HEK293T (cell line): ENCODE data around the gene SRP54.

ENCODE experiments used
- BHLHE40 ChIP-seq: fragments of 450-650 bp; IDR thresholded peaks from 2 replicates; pipeline ENCODE4 v1.6.1; 2016; ENCODE audit warnings: mild to moderate bottlenecking, moderate library complexity, borderline replicate concordance
- CTBP1 ChIP-seq: fragments of 450-650 bp; IDR thresholded peaks from 2 replicates; pipeline ENCODE4 v1.6.1; 2016; ENCODE audit warnings: borderline replicate concordance
- ELF4 ChIP-seq: fragments of 450-650 bp; IDR thresholded peaks from 2 replicates; pipeline ENCODE4 v1.6.1; 2017; ENCODE audit warnings: antibody characterized with exemption
- FOXK2 ChIP-seq: fragments of 450-650 bp; IDR thresholded peaks from 2 replicates; pipeline ENCODE4 v1.6.1; 2016; ENCODE audit warnings: mild to moderate bottlenecking
- FOXM1 ChIP-seq: fragments of 450-650 bp; IDR thresholded peaks from 2 replicates; pipeline ENCODE4 v1.6.1; 2017; ENCODE audit warnings: mild to moderate bottlenecking, borderline replicate concordance
- L3MBTL2 ChIP-seq: fragments of 450-650 bp; conservative IDR thresholded peaks from 2 replicates; pipeline ENCODE4 v1.6.1; 2016; ENCODE audit warnings: mild to moderate bottlenecking
- NFRKB ChIP-seq: fragments of 450-650 bp; IDR thresholded peaks from 2 replicates; pipeline ENCODE4 v1.6.1; 2016; ENCODE audit warnings: mild to moderate bottlenecking, moderate library complexity
- PKNOX1 ChIP-seq: fragments of 450-650 bp; IDR thresholded peaks from 2 replicates; pipeline ENCODE4 v1.6.1; 2016
- SP1 ChIP-seq: fragments of 450-650 bp; IDR thresholded peaks from 2 replicates; pipeline ENCODE4 v1.6.1; 2017
- TARDBP ChIP-seq: fragments of 450-650 bp; IDR thresholded peaks from 2 replicates; pipeline ENCODE4 v1.6.1; 2016
- ZNF384 ChIP-seq: fragments of 450-650 bp; IDR thresholded peaks from 2 replicates; pipeline ENCODE4 v1.6.1; 2016

- TF ChIP-seq BHLHE40: no peak
- TF ChIP-seq SP1: no peak
- no peak for TF ChIP-seq ZNF384
- no peak for TF ChIP-seq L3MBTL2
- no peak for TF ChIP-seq FOXK2
- TF ChIP-seq FOXM1: no peak
- no peak for TF ChIP-seq PKNOX1
- TF ChIP-seq ELF4: no peak
- no peak for TF ChIP-seq CTBP1
- no peak for TF ChIP-seq TARDBP
- TF ChIP-seq NFRKB: no peak
These were observed 7.0 kb downstream of the SRP54 start for GRCh38 chr14:34989762-34990161.
